HepG2 (cell line): ENCODE results near the gene PFKL. TPM values are rescaled to one million over a fixed set of nuclear protein-coding genes. Genes with fewer than 3 reads are reported as not detected.
A peak's percentile ranks its signal among the peaks of the same experiment; 100 is the strongest.

ENCODE experiments used
- ARID5B ChIP-seq: IDR thresholded peaks from 2 replicates; pipeline ENCODE4 v1.4.0; 2020; ENCODE audit warnings: mild to moderate bottlenecking, missing genetic modification reagents
- BRD4 ChIP-seq: sonication (generic); formaldehyde crosslinking; IDR thresholded peaks from 2 replicates; pipeline ENCODE4 v1.4.0; 2020; ENCODE audit warnings: missing genetic modification reagents
- DMAP1 ChIP-seq: IDR thresholded peaks from 2 replicates; pipeline ENCODE4 v1.6.1; 2016
- KDM3A ChIP-seq: IDR thresholded peaks from 2 replicates; pipeline ENCODE4 v1.6.1; 2018; ENCODE audit warnings: low read depth, missing compliant biosample characterization
- MZF1 ChIP-seq: sonication (generic); formaldehyde crosslinking; IDR thresholded peaks from 2 replicates; pipeline ENCODE4 v1.8.1; 2023; ENCODE audit warnings: mild to moderate bottlenecking, missing genetic modification reagents, borderline replicate concordance
- NBN ChIP-seq: fragments of 450-650 bp; conservative IDR thresholded peaks from 2 replicates; pipeline ENCODE4 v1.6.1; 2017
- SKI ChIP-seq: fragments of 450-650 bp; IDR thresholded peaks from one replicate; pipeline ENCODE4 v1.6.1; 2018; ENCODE audit warnings: mild to moderate bottlenecking; ENCODE audit not compliant: partially characterized antibody
- SMAD1 ChIP-seq: sonication (generic); formaldehyde crosslinking; IDR thresholded peaks from 2 replicates; pipeline ENCODE4 v1.4.0; 2020; ENCODE audit warnings: missing genetic modification reagents, low read depth, mild to moderate bottlenecking, borderline replicate concordance
- SOX5 ChIP-seq: IDR thresholded peaks from 2 replicates; pipeline ENCODE4 v1.6.1; 2016; ENCODE audit warnings: borderline replicate concordance
- SOX6 ChIP-seq, 2 experiments: fragments of 450-650 bp in 1 of 2; sonication (generic) in 1 of 2; formaldehyde crosslinking in 1 of 2; IDR thresholded peaks; 2 replicates each; pipeline versions ENCODE4 v1.4.0 to v1.6.1; 2017 to 2020; ENCODE audit warnings: antibody characterized with exemption in 1 of 2, mild to moderate bottlenecking in 1 of 2, missing genetic modification reagents in 1 of 2
- ZBTB25 ChIP-seq: IDR thresholded peaks from 2 replicates; pipeline ENCODE4 v1.6.1; 2018; ENCODE audit warnings: missing genetic modification reagents
- ZNF205 ChIP-seq: IDR thresholded peaks from 2 replicates; pipeline ENCODE4 v1.6.1; 2018; ENCODE audit warnings: missing biosample characterization, missing genetic modification reagents
- ZNF3 ChIP-seq: IDR thresholded peaks from 2 replicates; pipeline ENCODE4 v1.7.0; 2017; ENCODE audit warnings: inconsistent platforms
- ZNF362 ChIP-seq: sonication (generic); formaldehyde crosslinking; IDR thresholded peaks from 2 replicates; pipeline ENCODE4 v1.4.0; 2020; ENCODE audit warnings: missing genetic modification reagents, mild to moderate bottlenecking, borderline replicate concordance
- ZNF562 ChIP-seq: sonication (generic); formaldehyde crosslinking; IDR thresholded peaks from 2 replicates; pipeline ENCODE4 v1.8.0; 2022; ENCODE audit warnings: missing genetic modification reagents, borderline replicate concordance
- ZNF747 ChIP-seq: sonication (generic); formaldehyde crosslinking; IDR thresholded peaks from 2 replicates; pipeline ENCODE4 v1.8.1; 2023; ENCODE audit warnings: missing genetic modification reagents, mild to moderate bottlenecking, borderline replicate concordance
- ZNF879 ChIP-seq: sonication (generic); formaldehyde crosslinking; IDR thresholded peaks from 2 replicates; pipeline ENCODE4 v1.8.1; 2023; ENCODE audit warnings: missing genetic modification reagents
- polyA plus RNA-seq, 8 experiments: library from polyadenylated mRNA; depleted of rRNA in 3 of 8; stranded (reverse) in 7 of 8; unstranded in 1 of 8; fragments of >200 nt; fragmentation: Illumina TruSeq in 4 of 8; extraction: Trizol in 4 of 8; gene quantifications; 2 replicates each; pipeline versions ENCODE4 v1.2.1 to v1.2.3, GENCODE V29; 2011 to 2016; ENCODE audit warnings: low read depth in 4 of 8, missing spikeins in 1 of 8, mixed read lengths in 1 of 8; ENCODE audit not compliant: insufficient read depth in 1 of 8
- total RNA-seq, 5 experiments: library from RNA; depleted of rRNA; stranded (reverse); fragments of >200 nt; fragmentation: Illumina TruSeq; extraction: Trizol; gene quantifications; 2 replicates each; pipeline ENCODE4 v1.2.3, GENCODE V29; 2016; ENCODE audit warnings: low read depth in 1 of 5
- TF ChIP-seq, protein P1 (sequence below): sonication (generic); formaldehyde crosslinking; IDR thresholded peaks from 2 replicates; pipeline ENCODE4 v1.8.0; 2022; ENCODE audit warnings: mild to moderate bottlenecking, missing genetic modification reagents
- TF ChIP-seq, protein P2 (sequence below): sonication (generic); formaldehyde crosslinking; IDR thresholded peaks from 2 replicates; pipeline ENCODE4 v1.5.0; 2020; ENCODE audit warnings: mild to moderate bottlenecking, missing genetic modification reagents, borderline replicate concordance

PFKL gene
- total and polyA plus RNA-seq, 2 of the 13 experiments (the other 11 are each of a cell fraction or from before 2014, with no cell fraction given) = 92.8 to 106 TPM

DNA sequence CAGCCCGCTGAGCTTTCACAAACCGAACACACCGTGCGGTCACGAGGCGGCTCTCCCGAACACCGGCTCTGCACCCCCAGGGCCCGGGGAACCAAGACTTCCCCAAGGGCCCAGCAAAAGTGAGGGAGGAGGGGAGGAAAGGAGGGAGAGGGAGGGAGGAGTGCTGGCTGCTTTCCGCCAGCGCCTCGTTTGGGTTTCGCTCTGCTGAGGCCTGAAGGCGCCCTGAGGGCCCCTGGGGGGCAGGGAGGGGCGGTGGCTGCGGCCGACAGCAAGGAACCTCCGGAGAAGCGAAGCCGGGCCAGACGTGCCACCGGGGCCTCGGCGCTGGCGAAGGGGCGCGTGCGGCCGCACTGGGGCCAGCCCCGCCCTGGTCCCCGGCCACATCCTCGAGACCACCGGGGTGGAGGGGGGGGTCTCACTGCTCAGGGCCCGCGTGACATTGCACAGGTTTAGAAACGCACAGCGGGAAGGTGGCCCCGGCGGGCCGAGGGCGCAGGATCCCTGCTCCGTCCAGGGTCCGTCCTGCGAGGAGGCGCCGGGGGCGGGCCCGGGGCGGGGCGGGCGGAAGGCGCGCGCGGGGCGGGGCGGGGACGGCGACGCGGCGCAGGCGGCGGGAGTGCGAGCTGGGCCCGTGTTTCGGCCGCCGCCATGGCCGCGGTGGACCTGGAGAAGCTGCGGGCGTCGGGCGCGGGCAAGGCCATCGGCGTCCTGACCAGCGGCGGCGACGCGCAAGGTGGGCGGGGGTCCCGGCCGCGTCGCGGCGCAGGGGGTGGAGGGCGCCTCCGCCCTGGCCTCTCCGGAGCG is at the start of gene PFKL (continued):
- TF ChIP-seq ARID5B = peak; percentile 54; the same call in 1 of the 2 replicates
- peak; percentile 54 for TF ChIP-seq SKI
- TF ChIP-seq ZNF879 = 0 out of 2 replicates have a peak, but pooled peaks have one; percentile 4
- TF ChIP-seq SOX5 (CRISPR knock-in tag) = peak; percentile 22; the same call in 1 of the 2 replicates
- peak; percentile 39 for TF ChIP-seq DMAP1 (CRISPR knock-in tag)
- TF ChIP-seq SMAD1 = no peak
- no peak for TF ChIP-seq NBN
- TF ChIP-seq ZBTB25 (CRISPR knock-in tag) = no peak
- 0 out of 2 replicates have a peak, but pooled peaks have one; percentile 18 for TF ChIP-seq ZNF362 (CRISPR knock-in tag)
- no peak for TF ChIP-seq ZNF562 (CRISPR knock-in tag)
- TF ChIP-seq KDM3A (CRISPR knock-in tag) = peak; percentile 85; the same call in 1 of the 2 replicates
- no peak for TF ChIP-seq SOX6 (IDR thresholded peaks at IDR 0.05)
- 0 out of 2 replicates have a peak, but pooled peaks have one; percentile 18 for TF ChIP-seq SOX6 (CRISPR knock-in tag; IDR thresholded peaks at IDR 0.05)
- TF ChIP-seq, protein P1, sequence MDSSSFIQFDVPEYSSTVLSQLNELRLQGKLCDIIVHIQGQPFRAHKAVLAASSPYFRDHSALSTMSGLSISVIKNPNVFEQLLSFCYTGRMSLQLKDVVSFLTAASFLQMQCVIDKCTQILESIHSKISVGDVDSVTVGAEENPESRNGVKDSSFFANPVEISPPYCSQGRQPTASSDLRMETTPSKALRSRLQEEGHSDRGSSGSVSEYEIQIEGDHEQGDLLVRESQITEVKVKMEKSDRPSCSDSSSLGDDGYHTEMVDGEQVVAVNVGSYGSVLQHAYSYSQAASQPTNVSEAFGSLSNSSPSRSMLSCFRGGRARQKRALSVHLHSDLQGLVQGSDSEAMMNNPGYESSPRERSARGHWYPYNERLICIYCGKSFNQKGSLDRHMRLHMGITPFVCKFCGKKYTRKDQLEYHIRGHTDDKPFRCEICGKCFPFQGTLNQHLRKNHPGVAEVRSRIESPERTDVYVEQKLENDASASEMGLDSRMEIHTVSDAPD (CRISPR knock-in tag) = no peak
- no peak for TF ChIP-seq MZF1
- TF ChIP-seq, protein P2, sequence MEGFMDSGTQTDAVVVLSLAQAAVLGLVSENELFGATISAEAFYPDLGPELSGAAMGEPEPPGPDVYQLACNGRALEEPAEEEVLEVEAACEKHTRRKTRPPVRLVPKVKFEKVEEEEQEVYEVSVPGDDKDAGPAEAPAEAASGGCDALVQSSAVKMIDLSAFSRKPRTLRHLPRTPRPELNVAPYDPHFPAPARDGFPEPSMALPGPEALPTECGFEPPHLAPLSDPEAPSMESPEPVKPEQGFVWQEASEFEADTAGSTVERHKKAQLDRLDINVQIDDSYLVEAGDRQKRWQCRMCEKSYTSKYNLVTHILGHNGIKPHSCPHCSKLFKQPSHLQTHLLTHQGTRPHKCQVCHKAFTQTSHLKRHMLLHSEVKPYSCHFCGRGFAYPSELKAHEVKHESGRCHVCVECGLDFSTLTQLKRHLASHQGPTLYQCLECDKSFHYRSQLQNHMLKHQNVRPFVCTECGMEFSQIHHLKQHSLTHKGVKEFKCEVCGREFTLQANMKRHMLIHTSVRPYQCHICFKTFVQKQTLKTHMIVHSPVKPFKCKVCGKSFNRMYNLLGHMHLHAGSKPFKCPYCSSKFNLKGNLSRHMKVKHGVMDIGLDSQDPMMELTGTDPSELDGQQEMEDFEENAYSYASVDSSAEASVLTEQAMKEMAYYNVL (CRISPR knock-in tag) = peak; percentile 25
- TF ChIP-seq BRD4 (CRISPR knock-in tag) = no peak
- no peak for TF ChIP-seq ZNF3 (CRISPR knock-in tag)
- 0 out of 2 replicates have a peak, but pooled peaks have one; percentile 40 for TF ChIP-seq ZNF747
- peak; percentile 68; the same call in 1 of the 2 replicates for TF ChIP-seq ZNF205 (CRISPR knock-in tag)
